ENCODE results near the gene HSPA1L. TPM values are rescaled to one million over a fixed set of nuclear protein-coding genes. Genes with fewer than 3 reads are reported as not detected.
A peak's percentile ranks its signal among the peaks of the same experiment; 100 is the strongest.

HSPA1L gene
- total and polyA plus RNA-seq, 10 of the 15 experiments (the other 5 are each of a cell fraction or from before 2014, with no cell fraction given): 0.69 to 2.5 (median 1.5) TPM

- TF ChIP-seq E4F1 (IDR thresholded peaks at IDR 0.05; ENCODE audit: borderline replicate concordance, partially characterized antibody) (peak; percentile 18), RUNX3 (IDR thresholded peaks at IDR 0.05; ENCODE audit: low read length) (peak; percentile 30; the same call in 1 of the 2 replicates), ASH2L (IDR thresholded peaks at IDR 0.05; ENCODE audit: borderline replicate concordance, low read depth) (peak; percentile 38; the same call in 1 of the 2 replicates)
These were observed 8.4 kb downstream of the HSPA1L start, which contains the start of gene LSM2 (continued) for GRCh38 chr6:31806470-31807272.

GRCh38 chr6:31805939-31806469 lies 9.1 kb downstream of the HSPA1L start:
- Histone ChIP-seq H3K9me3 (replicated peaks; ENCODE audit: control insufficient read depth, insufficient read depth, low read length) (no peaks in the 10 kb centered on the region), H3K36me3 (ENCODE audit: control insufficient read depth in 2 of 2, insufficient read depth in 2 of 2, low read length in 1 of 2) (no peaks in the 10 kb centered on the region; a peak in 1 of 4 replicates), H3K9ac (ENCODE audit: control insufficient read depth, insufficient read depth, low read length) (peak overlapping the region; percentile 96), H3K4me1 (ENCODE audit: control insufficient read depth, insufficient read depth, low read length) (0 out of 2 replicates have a peak, but pooled peaks cover 3% of the 10 kb centered on the region), H4K20me1 (ENCODE audit: control insufficient read depth, insufficient read depth) (no peaks in the 10 kb centered on the region), H3K4me2 (ENCODE audit: control insufficient read depth, insufficient read depth) (peak overlapping the region; percentile 86), H3K27ac (ENCODE audit: control insufficient read depth, insufficient read depth) (peak overlapping the region; percentile 81), H2AFZ (ENCODE audit: control insufficient read depth, low read depth, low read length) (peak overlapping the region; percentile 85), H3K4me3 (peak overlapping the region; percentile 92), H3K27me3 (replicated peaks in 1 of 2; ENCODE audit: control insufficient read depth in 2 of 2, insufficient read depth in 2 of 2, low read length in 1 of 2) (no peaks in the 10 kb centered on the region), H3K79me2 (ENCODE audit: control insufficient read depth, insufficient read depth, low read length) (peaks cover 15% of the 10 kb centered on the region)
- ATAC-seq (peak; percentile 59), DNase-seq (ENCODE audit: low read depth, low spot score) (no peak), FAIRE-seq (no peak)
- intact Hi-C loops (cut with micrococcal nuclease; ENCODE audit: unreplicated experiment): no loop called here
- in situ Hi-C loops (cut with MboI): no loop called here
- CTCF ChIA-PET: interaction anchor here (1.2 to 4.1 kb wide), 9 partner anchors 10 to 76 kb away, joined by 3 to 26 read pairs (median 7); partner anchors contain the start of genes MSH5, NEU1 and VARS1
- SMC1A ChIA-PET (ENCODE audit: uncharacterized antibody, unreplicated experiment): interaction anchor here (0.7 to 3.8 kb wide), 13 partner anchors 9 to 554 kb away, joined by 3 to 22 read pairs (median 8); partner anchors contain the start of genes CLIC1, HSPA1A, HSPA1B and HSPA1L
- RAD21 ChIA-PET (ENCODE audit: unreplicated experiment): interaction anchor here (1.2 to 3.1 kb wide), 8 partner anchors 8 to 67 kb away, joined by 6 to 37 read pairs (median 10); partner anchors contain the start of genes CLIC1, HSPA1A, HSPA1B and HSPA1L
- POLR2A ChIA-PET: interaction anchor here (0.6 to 3.5 kb wide), 20 partner anchors 9 to 229 kb away, joined by 3 to 44 read pairs (median 5); partner anchors contain the start of genes ABHD16A, CLIC1, HSPA1A and HSPA1B
- TF ChIP-seq DPF2 (IDR thresholded peaks at IDR 0.05): 0 out of 2 replicates have a peak, but pooled peaks have one; percentile 1
- 0 out of 2 replicates have a peak, but pooled peaks have one; percentile 10 for TF ChIP-seq CHD2 (IDR thresholded peaks at IDR 0.05; ENCODE audit: borderline replicate concordance, low read depth, low read length)
- TF ChIP-seq SUZ12 (IDR thresholded peaks at IDR 0.05; ENCODE audit: unreplicated experiment): no peak
- 0 out of 2 replicates have a peak, but pooled peaks have one; percentile 27 for TF ChIP-seq WRNIP1 (IDR thresholded peaks at IDR 0.05; ENCODE audit: borderline replicate concordance, low read depth, low read length)
- TF ChIP-seq MAX (IDR thresholded peaks at IDR 0.05; ENCODE audit: low read depth, low read length): no peak
- no TSS peak for BruUV-seq (replicated peaks)
- WGBS (ENCODE audit: insufficient coverage, insufficient replicate concordance, low lambda C conversion rate, missing lambda C conversion rate): 9% methylated on average over 7 of the region's 7 CpGs

Measured in GM12878 (cell line).